ENCODE results near the gene EVX2.

GRCh38 chr2:176112375-176113302 lies 28.9 kb upstream of the EVX2 start:
- TF ChIP-seq CTCF (IDR thresholded peaks at IDR 0.05), result no peak
- TF ChIP-seq POLR2A (IDR thresholded peaks at IDR 0.05), result no peak

All from suprapubic skin (tissue), 3 donors.